PC-9 (cell line): ENCODE results near the gene RXRB. TPM values are rescaled to one million over a fixed set of nuclear protein-coding genes. Genes with fewer than 3 reads are reported as not detected.

ENCODE experiments used
- BruUV-seq: library from RNA; stranded (reverse); fragments of 400-500 nt; replicated peaks from 2 replicates; lab custom pipeline; 2021; lab: Mats Ljungman, UMichigan
- CTCF ChIA-PET: fragments of 300-600 bp; sonication (Branson Sonifier 250); formaldehyde crosslinking; loops from one replicate; lab custom pipeline; 2022; ENCODE audit warnings: antibody characterized with exemption; lab: Charles Lee
- POLR2A ChIA-PET: fragments of 300-600 bp; sonication (Branson Sonifier 250); formaldehyde crosslinking; loops from one replicate; lab custom pipeline; 2022; ENCODE audit warnings: antibody characterized with exemption; ENCODE audit not compliant: unreplicated experiment; lab: Charles Lee
- DNase-seq, 2 experiments: peaks; one replicate each; pipeline versions ENCODE4 v3.0.0 to v3.0.0-alpha.2; 2015 to 2022; ENCODE audit warnings: mixed read lengths in 1 of 2
- H2AFZ ChIP-seq: fragments of 200-600 bp; sonication (generic); 2 replicates; pipeline ENCODE4 v1.8.1; 2017; ENCODE audit warnings: antibody characterized with exemption
- H3F3A ChIP-seq: fragments of 200-600 bp; sonication (generic); 2 replicates; pipeline ENCODE4 v1.8.1; 2017; ENCODE audit warnings: antibody characterized with exemption, mild to moderate bottlenecking, low read depth; ENCODE audit not compliant: insufficient read depth
- H3K27ac ChIP-seq: fragments of 200-600 bp; sonication (generic); 2 replicates; pipeline ENCODE4 v1.6.1; 2016; ENCODE audit warnings: mixed run types
- H3K27me3 ChIP-seq: fragments of 200-600 bp; sonication (generic); 2 replicates; pipeline ENCODE4 v1.6.1; 2016; ENCODE audit warnings: low read depth, mixed run types; ENCODE audit not compliant: insufficient read depth
- H3K36me3 ChIP-seq: fragments of 200-600 bp; sonication (generic); 2 replicates; pipeline ENCODE4 v1.6.1; 2016; ENCODE audit warnings: low read depth, mixed run types
- H3K4me1 ChIP-seq: fragments of 200-600 bp; sonication (generic); replicated peaks from 2 replicates; pipeline ENCODE4 v1.6.1; 2016; ENCODE audit warnings: mixed run types; ENCODE audit not compliant: insufficient read depth
- H3K4me2 ChIP-seq: fragments of 200-600 bp; sonication (generic); 2 replicates; pipeline ENCODE4 v1.6.1; 2017; ENCODE audit warnings: mixed run types
- H3K4me3 ChIP-seq: fragments of 200-600 bp; sonication (generic); 2 replicates; pipeline ENCODE4 v1.6.1; 2016; ENCODE audit warnings: mixed run types
- H3K79me2 ChIP-seq: fragments of 200-600 bp; sonication (generic); 2 replicates; pipeline ENCODE4 v1.6.1; 2017; ENCODE audit warnings: low read depth, mixed run types
- H3K9me2 ChIP-seq: fragments of 200-600 bp; sonication (generic); 2 replicates; pipeline ENCODE4 v1.8.1; 2017; ENCODE audit warnings: mild to moderate bottlenecking; ENCODE audit not compliant: insufficient read depth
- H3K9me3 ChIP-seq: fragments of 200-600 bp; sonication (generic); 2 replicates; pipeline ENCODE4 v1.8.1; 2016; ENCODE audit warnings: low read depth; ENCODE audit not compliant: insufficient read depth
- H4K20me1 ChIP-seq: fragments of 200-600 bp; sonication (generic); 2 replicates; pipeline ENCODE4 v1.8.1; 2017; ENCODE audit not compliant: insufficient read depth
- EZH2 ChIP-seq: fragments of 200-600 bp; sonication (generic); IDR thresholded peaks from 2 replicates; pipeline ENCODE4 v1.8.0; 2017; ENCODE audit warnings: antibody characterized with exemption, low read depth
- intact Hi-C: fragments of 100-400 bp; cut with micrococcal nuclease; formaldehyde crosslinking; loops from one replicate; pipeline ENCODE4 v1.10.0; 2022; ENCODE audit not compliant: unreplicated experiment
- microRNA-seq: library from miRNA; unstranded; fragments of <30 nt; microRNA quantifications from one replicate; pipeline ENCODE4 v1.2.0, GENCODE V29; 2021; ENCODE audit warnings: borderline number of aligned reads, borderline replicate concordance
- total RNA-seq: library from RNA; stranded (reverse); gene quantifications from 2 replicates; pipeline ENCODE4 v1.2.3, GENCODE V29; 2021
- TF ChIP-seq, protein P1 (sequence below): fragments of 200-600 bp; sonication (generic); conservative IDR thresholded peaks from 2 replicates; pipeline ENCODE4 v1.6.1; 2017; ENCODE audit warnings: mixed run types, antibody characterized with exemption, mild to moderate bottlenecking, moderate library complexity

RXRB gene
- total RNA-seq, 1 experiment from 2014 or later, result 49.8 TPM

DNA sequence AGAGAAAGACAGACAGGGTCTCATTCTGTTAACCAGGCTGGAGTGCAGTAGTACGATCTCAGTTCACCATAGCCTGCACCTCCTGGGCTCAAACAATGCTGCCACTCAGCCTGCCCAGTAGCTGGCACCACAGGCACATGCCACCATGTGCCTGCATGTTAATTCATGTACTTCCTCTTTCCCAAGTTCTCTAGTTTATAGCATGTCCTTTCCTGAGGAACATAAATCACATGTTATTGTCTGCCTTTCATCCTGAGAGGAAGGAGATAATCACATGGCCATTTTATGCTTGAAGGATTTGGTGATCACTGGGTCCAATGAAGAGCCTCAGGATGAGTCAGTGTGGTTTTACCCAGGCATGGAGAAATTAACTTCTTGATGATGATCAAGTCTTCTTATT is 56.1 kb downstream of the RXRB start:
- no peak overlapping the region for H2AFZ ChIP-seq
- CTCF ChIA-PET, result interaction anchor here (0.6 kb wide), 1 partner anchor 258 kb away, joined by 3 read pairs; no protein-coding TSS in a partner anchor
- POLR2A ChIA-PET, result no interaction called here

More for the DNA sequence above, 56.1 kb downstream of the RXRB start:
- Histone ChIP-seq H3K9me2 (no peaks in the 10 kb centered on the region), H3K36me3 (no peaks in the 10 kb centered on the region), H3K27me3 (peaks cover 60% of the 10 kb centered on the region), H3K9me3 (no peaks in the 10 kb centered on the region), H3K27ac (no peak overlapping the region), H3K4me3 (no peak overlapping the region), H3K4me1 (no peaks in the 10 kb centered on the region), H3K4me2 (no peak overlapping the region), H3F3A (no peaks in the 10 kb centered on the region), H3K79me2 (no peaks in the 10 kb centered on the region), H4K20me1 (no peaks in the 10 kb centered on the region)
- BruUV-seq, result no TSS peak
- TF ChIP-seq EZH2, result no peak
- TF ChIP-seq, protein P1, sequence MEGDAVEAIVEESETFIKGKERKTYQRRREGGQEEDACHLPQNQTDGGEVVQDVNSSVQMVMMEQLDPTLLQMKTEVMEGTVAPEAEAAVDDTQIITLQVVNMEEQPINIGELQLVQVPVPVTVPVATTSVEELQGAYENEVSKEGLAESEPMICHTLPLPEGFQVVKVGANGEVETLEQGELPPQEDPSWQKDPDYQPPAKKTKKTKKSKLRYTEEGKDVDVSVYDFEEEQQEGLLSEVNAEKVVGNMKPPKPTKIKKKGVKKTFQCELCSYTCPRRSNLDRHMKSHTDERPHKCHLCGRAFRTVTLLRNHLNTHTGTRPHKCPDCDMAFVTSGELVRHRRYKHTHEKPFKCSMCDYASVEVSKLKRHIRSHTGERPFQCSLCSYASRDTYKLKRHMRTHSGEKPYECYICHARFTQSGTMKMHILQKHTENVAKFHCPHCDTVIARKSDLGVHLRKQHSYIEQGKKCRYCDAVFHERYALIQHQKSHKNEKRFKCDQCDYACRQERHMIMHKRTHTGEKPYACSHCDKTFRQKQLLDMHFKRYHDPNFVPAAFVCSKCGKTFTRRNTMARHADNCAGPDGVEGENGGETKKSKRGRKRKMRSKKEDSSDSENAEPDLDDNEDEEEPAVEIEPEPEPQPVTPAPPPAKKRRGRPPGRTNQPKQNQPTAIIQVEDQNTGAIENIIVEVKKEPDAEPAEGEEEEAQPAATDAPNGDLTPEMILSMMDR, result no peak
- intact Hi-C loops, result loop anchor here (10.0 kb wide), 1 partner anchor 130 kb away; no protein-coding TSS in a partner anchor
- DNase-seq, result no peak

Small RNA genes within 50 kb of the gene (microRNA-seq; reads per million reads assigned to microRNA genes)
- 10.1 reads per million, percentile 17 among the genes with 10 or more reads in this experiment for gene MIR219A1

Other genes with a start within 250 kb of the RXRB start
- 18.3 and 22.1 TPM in 2 replicates for gene HLA-DMA, start 247.6 kb downstream of the RXRB start, total RNA-seq
- 130 and 157 TPM in 2 replicates for gene BRD2, start 232.1 kb downstream of the RXRB start, total RNA-seq
- not detected in 2 replicates for gene HLA-DOA, start 191.1 kb downstream of the RXRB start, total RNA-seq
- gene HLA-DPA1, start 127.0 kb downstream of the RXRB start, total RNA-seq, result not detected in 2 replicates
- gene HLA-DPB1, start 124.7 kb downstream of the RXRB start, total RNA-seq, result not detected in 2 replicates
- gene COL11A2, start 8.2 kb downstream of the RXRB start, total RNA-seq, result 2.2 and 3.4 TPM in 2 replicates
- gene SLC39A7, start 202 bp upstream of the RXRB start, total RNA-seq, result 96.4 and 110 TPM in 2 replicates
- gene HSD17B8, start 4.0 kb upstream of the RXRB start, total RNA-seq, result 16.4 and 25.4 TPM in 2 replicates
- gene RING1, start 7.8 kb upstream of the RXRB start, total RNA-seq, result 18.9 and 19.2 TPM in 2 replicates
- gene VPS52, start 71.2 kb upstream of the RXRB start, total RNA-seq, result 46.2 and 48.3 TPM in 2 replicates
- 2,057 and 2,442 TPM in 2 replicates for gene RPS18, start 71.4 kb upstream of the RXRB start, total RNA-seq
- gene B3GALT4, start 76.5 kb upstream of the RXRB start, total RNA-seq, result 10.3 and 12.8 TPM in 2 replicates
- 52.4 and 59.6 TPM in 2 replicates for gene WDR46, start 88.6 kb upstream of the RXRB start, total RNA-seq
- gene PFDN6, start 88.9 kb upstream of the RXRB start, total RNA-seq, result 51.5 and 57.2 TPM in 2 replicates
- 99.3 and 102 TPM in 2 replicates for gene RGL2, start 98.3 kb upstream of the RXRB start, total RNA-seq
- gene TAPBP, start 113.4 kb upstream of the RXRB start, total RNA-seq, result 156 and 194 TPM in 2 replicates
- 16.5 and 20.8 TPM in 2 replicates for gene ZBTB22, start 117.1 kb upstream of the RXRB start, total RNA-seq
- 60.1 and 61.6 TPM in 2 replicates for gene DAXX, start 122.3 kb upstream of the RXRB start, total RNA-seq
- gene KIFC1, start 191.2 kb upstream of the RXRB start, total RNA-seq, result 82.9 and 91.4 TPM in 2 replicates
- 47.6 and 52.0 TPM in 2 replicates for gene PHF1, start 210.3 kb upstream of the RXRB start, total RNA-seq
- gene CUTA, start 217.4 kb upstream of the RXRB start, total RNA-seq, result 213 and 220 TPM in 2 replicates
- 13.6 and 17.7 TPM in 2 replicates for gene SYNGAP1, start 219.4 kb upstream of the RXRB start, total RNA-seq